ENCODE results near the gene NANOS1.

- TF ChIP-seq POLR2A (IDR thresholded peaks at IDR 0.05; ENCODE audit: low read depth, low read length) (no peak), POLR2AphosphoS5 (IDR thresholded peaks at IDR 0.05; ENCODE audit: low read depth, low read length) (0 out of 2 replicates have a peak, but pooled peaks have one; percentile 16), TAF1 (IDR thresholded peaks at IDR 0.05; ENCODE audit: low read depth, low read length) (no peak), SPI1 (IDR thresholded peaks at IDR 0.05; ENCODE audit: low read depth, low read length) (no peak)
Measured at GRCh38 chr10:119051775-119052174, 22.3 kb downstream of the NANOS1 start.
